HG03139 (cell line): ENCODE data around the gene IFIT1.

Experiments
- ATAC-seq: cut with Tn5 transposase; IDR thresholded peaks from one replicate; pipeline ENCODE4 v1.9.1; 2021; ENCODE audit not compliant: unreplicated experiment

The IFIT1 gene, protein sequence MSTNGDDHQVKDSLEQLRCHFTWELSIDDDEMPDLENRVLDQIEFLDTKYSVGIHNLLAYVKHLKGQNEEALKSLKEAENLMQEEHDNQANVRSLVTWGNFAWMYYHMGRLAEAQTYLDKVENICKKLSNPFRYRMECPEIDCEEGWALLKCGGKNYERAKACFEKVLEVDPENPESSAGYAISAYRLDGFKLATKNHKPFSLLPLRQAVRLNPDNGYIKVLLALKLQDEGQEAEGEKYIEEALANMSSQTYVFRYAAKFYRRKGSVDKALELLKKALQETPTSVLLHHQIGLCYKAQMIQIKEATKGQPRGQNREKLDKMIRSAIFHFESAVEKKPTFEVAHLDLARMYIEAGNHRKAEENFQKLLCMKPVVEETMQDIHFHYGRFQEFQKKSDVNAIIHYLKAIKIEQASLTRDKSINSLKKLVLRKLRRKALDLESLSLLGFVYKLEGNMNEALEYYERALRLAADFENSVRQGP

GRCh38 chr10:89391907-89392756 lies at the start of gene IFIT1:
IFIT1 (plus strand) TSS chr10:89392623; CDS start chr10:89392713, 90 bp downstream.
- ATAC-seq, result peak; percentile 83

GRCh38 chr10:89343089-89343767 lies 49.2 kb upstream of the IFIT1 start:
- no peak for ATAC-seq

DNA sequence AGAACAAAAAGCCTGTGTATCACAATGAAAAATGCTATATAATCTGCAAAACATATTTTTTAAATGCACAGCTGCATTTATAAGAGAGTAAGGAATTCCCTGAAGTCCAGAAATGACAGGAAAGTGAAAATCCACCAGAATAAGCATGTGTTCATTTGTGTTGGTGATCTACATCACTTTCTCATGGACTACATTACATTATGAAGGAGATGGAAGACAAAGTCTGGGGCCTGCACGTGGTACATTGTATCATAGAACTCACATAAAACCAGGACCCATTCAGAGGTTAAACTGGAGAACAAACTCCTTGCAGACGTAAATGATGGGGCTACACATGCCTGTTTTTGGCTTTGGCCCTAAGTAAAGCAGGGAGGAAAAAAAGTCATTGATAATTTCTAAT lies 48.3 kb upstream of the IFIT1 start:
- ATAC-seq, result no peak

GRCh38 chr10:89345367-89346000 lies 46.9 kb upstream of the IFIT1 start:
- no peak for ATAC-seq

- ATAC-seq, result no peak
Observed at GRCh38 chr10:89346405-89347254, 45.8 kb upstream of the IFIT1 start.

DNA sequence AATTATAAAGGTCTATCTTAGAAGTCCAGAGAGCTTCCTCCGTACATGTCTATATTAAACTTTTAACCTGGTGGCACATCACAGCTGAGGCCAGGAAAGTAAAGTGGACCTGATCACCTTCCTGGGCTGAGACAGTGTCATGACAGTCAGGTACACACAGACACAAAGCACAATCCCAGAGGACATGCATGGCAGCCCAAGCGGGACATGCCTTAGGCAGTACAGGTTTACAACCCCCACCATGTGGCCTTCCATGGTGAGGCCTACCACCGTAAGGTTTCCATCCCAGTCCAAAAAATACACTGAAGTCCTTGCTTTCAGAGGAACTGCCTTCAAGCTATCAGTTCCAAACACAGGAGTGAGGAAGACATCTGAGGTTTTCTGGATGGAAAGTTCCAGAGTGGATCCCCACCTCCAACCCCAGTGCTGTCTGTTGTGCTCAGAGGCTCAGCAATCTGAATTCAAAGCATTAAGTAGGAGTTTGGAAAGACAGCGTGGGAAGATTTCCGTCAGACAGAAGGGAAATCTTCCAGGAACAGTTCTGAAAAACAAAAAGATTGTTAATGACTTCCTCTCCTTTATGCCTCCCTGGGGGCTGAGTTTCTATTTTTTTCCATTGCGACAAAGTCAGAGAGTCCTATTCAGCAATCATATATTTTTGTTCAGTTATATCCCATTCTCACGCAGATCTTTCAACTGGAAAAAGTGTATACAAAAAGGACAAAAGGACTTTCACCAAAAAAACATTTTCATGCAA lies 44.5 kb upstream of the IFIT1 start:
- ATAC-seq, result no peak

DNA sequence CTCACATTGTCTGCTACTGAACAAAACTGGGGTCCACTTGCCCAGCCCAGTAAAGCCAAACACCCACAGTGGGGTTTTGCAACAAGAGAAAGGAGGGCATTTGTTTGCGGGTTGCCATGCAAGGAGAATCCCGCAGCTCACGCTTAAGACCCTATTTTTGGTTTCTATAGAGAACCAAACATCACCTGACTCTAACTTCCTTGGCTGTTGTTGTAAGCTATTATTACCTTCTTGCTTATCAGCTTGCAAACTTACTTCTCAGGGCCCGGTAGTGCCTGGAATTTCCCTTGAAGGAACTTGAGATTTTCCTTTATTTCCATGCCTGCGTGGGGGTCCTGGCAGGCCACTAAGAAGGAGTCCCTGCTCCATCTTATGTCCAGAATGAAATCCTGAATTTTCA lies 43.9 kb upstream of the IFIT1 start:
- no peak for ATAC-seq

DNA sequence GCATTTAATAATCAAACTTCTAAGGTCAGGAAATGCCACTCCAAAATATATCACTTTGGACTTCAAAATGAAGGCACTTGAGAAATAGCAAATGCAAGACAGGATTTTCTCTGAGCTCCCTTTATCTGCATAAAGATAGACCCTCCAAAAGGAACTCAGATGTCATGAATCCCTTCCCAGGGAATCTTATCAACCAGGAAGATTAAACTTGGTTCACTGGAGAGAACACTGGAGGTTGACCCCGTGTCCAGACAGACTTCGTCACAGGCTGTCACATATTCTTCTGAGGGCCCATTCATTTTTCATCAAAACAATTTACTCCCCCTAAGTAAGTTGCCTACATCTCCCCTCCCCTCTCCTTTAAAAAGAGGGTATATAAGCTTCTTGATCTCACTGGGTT lies 43.4 kb upstream of the IFIT1 start:
- ATAC-seq, result no peak

DNA sequence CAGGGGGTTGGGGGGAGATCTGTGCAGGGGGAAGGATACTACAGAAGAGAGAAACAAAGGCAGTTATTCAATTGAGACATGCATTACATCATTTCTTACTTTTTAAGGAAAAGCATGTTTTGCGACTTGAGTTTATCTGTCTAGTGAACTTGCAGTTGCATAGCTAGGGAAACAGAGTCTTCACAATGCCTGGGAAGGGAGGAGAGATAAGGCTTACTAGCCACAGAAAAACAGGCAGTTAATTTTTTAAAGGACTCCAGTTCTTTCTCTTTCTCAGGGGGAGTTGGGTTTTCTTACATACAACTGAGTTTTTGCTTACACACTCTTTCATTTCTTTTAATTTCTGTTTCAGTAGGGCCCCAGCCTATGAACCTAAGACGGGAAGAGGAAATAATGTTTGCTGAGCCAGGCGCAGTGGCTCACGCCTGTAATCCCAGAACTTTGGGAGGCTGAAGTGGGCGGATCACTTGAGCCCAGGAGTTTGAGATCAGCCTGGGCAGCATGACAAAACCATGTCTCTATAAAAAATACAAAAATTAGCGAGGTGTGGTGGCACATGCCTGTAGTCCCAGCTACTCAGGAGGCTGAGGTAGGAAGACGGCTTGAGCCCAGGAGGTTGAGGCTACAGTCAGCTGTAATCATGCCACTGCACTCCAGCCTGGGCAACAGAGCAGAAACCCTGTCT lies 41.6 kb upstream of the IFIT1 start:
- ATAC-seq, result peak; percentile 28

- ATAC-seq, result peak; percentile 69
Observed at GRCh38 chr10:89351412-89351779, 41.0 kb upstream of the IFIT1 start.

DNA sequence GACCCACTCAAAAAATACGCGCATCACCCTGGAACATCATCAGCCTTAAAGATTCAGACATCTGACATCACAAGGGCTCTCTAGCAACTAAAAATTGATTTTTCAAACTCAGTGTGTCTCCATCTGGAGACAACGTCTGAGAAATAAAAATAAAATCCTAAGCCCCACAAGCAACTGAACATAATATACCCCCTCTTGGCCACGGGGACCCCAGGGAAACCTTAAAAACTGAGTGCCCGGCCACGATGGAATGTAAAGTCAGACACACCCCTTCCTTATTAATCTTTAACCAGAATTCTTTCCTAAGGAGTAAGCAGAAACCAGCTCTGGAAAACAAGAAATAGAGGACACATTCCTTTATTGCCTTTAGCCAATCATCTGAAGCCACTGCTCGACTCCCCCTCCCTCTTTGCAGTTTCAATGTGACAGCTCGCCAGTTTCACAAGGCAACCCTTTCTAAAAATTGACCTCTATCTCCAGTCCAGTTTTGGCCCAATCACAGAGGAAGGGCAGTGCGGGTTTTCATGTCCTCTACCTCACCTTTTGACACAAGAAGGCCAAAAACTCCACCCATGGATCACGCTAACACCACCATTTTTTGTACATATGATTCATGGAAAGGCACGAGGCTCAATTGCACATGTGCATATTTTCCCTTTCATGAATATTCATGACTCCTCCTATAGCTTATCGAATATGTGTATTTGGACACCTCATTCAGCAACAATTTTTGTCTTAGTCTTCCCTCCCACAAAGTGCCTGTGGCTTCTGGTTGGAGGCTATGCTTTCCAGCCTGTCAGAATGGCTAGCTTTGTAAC lies 40.4 kb upstream of the IFIT1 start:
- no peak for ATAC-seq

- ATAC-seq, result no peak
Observed at GRCh38 chr10:89352802-89353201, 39.6 kb upstream of the IFIT1 start.

DNA sequence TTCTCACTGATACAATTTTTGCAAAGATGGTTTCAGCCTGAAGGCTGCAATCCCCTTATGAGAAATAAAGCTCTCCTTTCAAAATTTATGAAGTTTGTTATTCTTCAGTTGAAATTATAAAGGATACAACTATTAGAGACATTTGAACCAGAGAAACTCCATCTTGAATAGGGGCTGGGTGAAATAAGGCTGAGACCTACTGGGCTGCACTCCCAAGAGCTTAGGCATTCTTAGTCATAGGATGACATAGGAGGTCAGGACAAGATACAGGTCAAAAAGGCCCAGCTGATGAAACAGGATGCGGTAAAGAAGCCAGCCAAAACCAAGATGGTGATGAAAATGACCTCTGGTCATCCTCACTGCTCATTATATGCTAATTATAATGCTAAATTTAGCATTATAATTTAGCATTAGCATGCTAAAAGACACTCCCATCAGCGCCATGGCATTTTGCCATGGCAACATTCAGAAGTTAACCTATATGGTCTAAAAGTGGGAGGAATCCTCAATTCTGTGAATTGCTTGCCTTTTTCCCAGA lies 37.0 kb upstream of the IFIT1 start:
- no peak for ATAC-seq

GRCh38 chr10:89357096-89357495 lies 35.3 kb upstream of the IFIT1 start:
- no peak for ATAC-seq

- no peak for ATAC-seq
Observed at GRCh38 chr10:89357975-89358374, 34.4 kb upstream of the IFIT1 start.

GRCh38 chr10:89360157-89360556 lies 32.3 kb upstream of the IFIT1 start:
- no peak for ATAC-seq

DNA sequence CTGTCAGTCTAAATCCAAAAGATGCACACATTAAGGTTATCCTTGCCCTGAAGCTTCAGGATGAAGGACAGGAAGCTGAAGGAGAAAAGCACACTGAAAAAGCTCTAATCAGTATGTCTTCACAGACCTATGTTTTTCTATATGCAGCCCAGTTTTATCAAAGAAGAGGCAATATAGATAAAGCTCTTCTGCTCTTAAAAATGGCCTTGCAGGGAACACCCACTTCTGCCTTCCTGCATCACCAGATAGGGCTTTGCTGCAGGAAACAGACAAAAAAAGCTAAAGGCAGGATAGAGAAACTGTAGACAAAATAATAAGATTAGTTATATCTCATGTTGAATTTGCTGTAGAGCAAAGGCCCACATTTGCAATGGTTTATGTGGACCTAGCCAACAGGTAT lies 29.5 kb upstream of the IFIT1 start:
- no peak for ATAC-seq
